ENCODE results near the gene RAB40C.

Gene RAB40C

GRCh38 chr16:644556-644955 is 54.7 kb downstream of the RAB40C start:
- in situ Hi-C loops (cut with HindIII; ENCODE audit: low sequenced_read_pairs): no loop called here

GRCh38 chr16:645852-646678 is 56.2 kb downstream of the RAB40C start:
- in situ Hi-C loops (cut with HindIII; ENCODE audit: low sequenced_read_pairs): no loop called here

GRCh38 chr16:646679-647172 is 56.9 kb downstream of the RAB40C start:
- in situ Hi-C loops (cut with HindIII; ENCODE audit: low sequenced_read_pairs): no loop called here

GRCh38 chr16:647173-647902 is 57.5 kb downstream of the RAB40C start:
- in situ Hi-C loops (cut with HindIII; ENCODE audit: low sequenced_read_pairs): no loop called here

GRCh38 chr16:648071-648780 is 58.4 kb downstream of the RAB40C start:
- in situ Hi-C loops (cut with HindIII; ENCODE audit: low sequenced_read_pairs): no loop called here

- in situ Hi-C loops (cut with HindIII; ENCODE audit: low sequenced_read_pairs): no loop called here
Measured at GRCh38 chr16:648781-649589, 59.1 kb downstream of the RAB40C start, which contains the start of gene WDR90. Gene WDR90, plus strand, starts transcription at chr16:649365. Its CDS starts 52 bp downstream, at chr16:649417.

GRCh38 chr16:649631-650030 is 59.8 kb downstream of the RAB40C start:
- in situ Hi-C loops (cut with HindIII; ENCODE audit: low sequenced_read_pairs): no loop called here

- in situ Hi-C loops (cut with HindIII; ENCODE audit: low sequenced_read_pairs): no loop called here
Measured at GRCh38 chr16:651844-652243, 62.0 kb downstream of the RAB40C start.

GRCh38 chr16:652454-653305 is 62.8 kb downstream of the RAB40C start:
- in situ Hi-C loops (cut with HindIII; ENCODE audit: low sequenced_read_pairs): no loop called here

- in situ Hi-C loops (cut with HindIII; ENCODE audit: low sequenced_read_pairs): no loop called here
Measured at GRCh38 chr16:654034-654433, 64.2 kb downstream of the RAB40C start.

- in situ Hi-C loops (cut with HindIII; ENCODE audit: low sequenced_read_pairs): no loop called here
Measured at GRCh38 chr16:657487-657886, 67.6 kb downstream of the RAB40C start.

- in situ Hi-C loops (cut with HindIII; ENCODE audit: low sequenced_read_pairs): no loop called here
Measured at GRCh38 chr16:658679-659571, 69.1 kb downstream of the RAB40C start.

- in situ Hi-C loops (cut with HindIII; ENCODE audit: low sequenced_read_pairs): no loop called here
Measured at GRCh38 chr16:659618-660017, 69.8 kb downstream of the RAB40C start.

- in situ Hi-C loops (cut with HindIII; ENCODE audit: low sequenced_read_pairs): no loop called here
Measured at GRCh38 chr16:660132-660458, 70.2 kb downstream of the RAB40C start.

GRCh38 chr16:660459-661183 is 70.8 kb downstream of the RAB40C start:
- in situ Hi-C loops (cut with HindIII; ENCODE audit: low sequenced_read_pairs): no loop called here

GRCh38 chr16:661184-661821 is 71.4 kb downstream of the RAB40C start:
- in situ Hi-C loops (cut with HindIII; ENCODE audit: low sequenced_read_pairs): no loop called here

GRCh38 chr16:662095-662494 is 72.2 kb downstream of the RAB40C start:
- in situ Hi-C loops (cut with HindIII; ENCODE audit: low sequenced_read_pairs): no loop called here

GRCh38 chr16:662597-662996 is 72.7 kb downstream of the RAB40C start:
- in situ Hi-C loops (cut with HindIII; ENCODE audit: low sequenced_read_pairs): no loop called here

Data from DLD1 (cell line).